Measurements from ENCODE around the gene POLD4.

- TF ChIP-seq CTCF (IDR thresholded peaks at IDR 0.05) (no peak), POLR2A (IDR thresholded peaks at IDR 0.05) (no peak)
These were observed 2.5 kb upstream of the POLD4 start for GRCh38 chr11:67355794-67356386.
